ENCODE measurements around the gene TMPRSS11A.
A peak's percentile ranks its signal among the peaks of the same experiment; 100 is the strongest.

The TMPRSS11A gene

GRCh38 chr4:67963356-67963755 is at the start of gene TMPRSS11A:
TSS of gene TMPRSS11A (minus strand) at chr4:67963493. CDS start at chr4:67963393, 100 bp downstream.
- no peak within 1 kb of the TSS for H3K4me3 ChIP-seq (ENCODE audit: low read length)
- no peak for DNase-seq (ENCODE audit: low read depth)
- TF ChIP-seq CTCF (conservative IDR thresholded peaks at IDR 0.05; ENCODE audit: low read length), result no peak

DNA sequence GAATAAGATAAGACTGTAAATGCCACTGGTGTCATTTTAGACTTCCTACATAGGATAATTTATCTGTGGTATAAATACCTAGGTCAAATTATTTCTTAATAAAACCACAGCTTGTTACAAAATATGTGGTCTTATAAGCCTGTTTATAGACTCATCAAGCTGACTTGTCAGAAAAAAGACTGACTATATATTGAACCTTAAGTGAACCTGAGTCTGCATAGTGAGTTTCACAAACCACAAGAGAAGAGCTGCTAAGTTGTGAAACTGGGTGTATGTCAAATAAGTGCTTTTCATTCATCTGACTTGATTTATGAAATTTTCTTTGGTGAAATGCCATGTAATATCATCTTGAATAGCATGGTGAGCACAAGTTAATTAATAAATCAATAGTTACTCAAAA is 48.4 kb upstream of the TMPRSS11A start:
- DNase-seq (ENCODE audit: low read depth), result no peak
- H3K4me3 ChIP-seq (ENCODE audit: low read length), result no peak overlapping the region
- no peak for TF ChIP-seq CTCF (conservative IDR thresholded peaks at IDR 0.05; ENCODE audit: low read length)

DNA sequence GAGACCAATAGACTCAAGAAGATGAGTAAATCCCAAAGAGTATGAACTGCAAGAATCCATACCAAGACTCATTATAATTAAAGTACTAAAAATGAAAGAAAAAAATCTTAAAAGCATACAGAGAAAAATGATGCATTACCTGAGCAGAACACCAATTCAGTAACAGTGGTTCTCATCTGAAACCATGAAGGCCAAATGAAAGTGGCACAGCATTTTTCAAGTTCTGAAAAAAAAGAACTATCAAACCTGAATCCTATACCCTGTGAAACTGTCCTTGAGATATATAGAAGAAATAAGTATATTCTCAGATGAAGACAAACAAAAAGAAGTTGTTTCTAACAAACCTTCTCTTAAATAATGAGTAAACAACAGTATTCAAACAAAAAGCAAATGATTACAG is 39.6 kb upstream of the TMPRSS11A start:
- no peak overlapping the region for H3K4me3 ChIP-seq (ENCODE audit: low read length)

DNA sequence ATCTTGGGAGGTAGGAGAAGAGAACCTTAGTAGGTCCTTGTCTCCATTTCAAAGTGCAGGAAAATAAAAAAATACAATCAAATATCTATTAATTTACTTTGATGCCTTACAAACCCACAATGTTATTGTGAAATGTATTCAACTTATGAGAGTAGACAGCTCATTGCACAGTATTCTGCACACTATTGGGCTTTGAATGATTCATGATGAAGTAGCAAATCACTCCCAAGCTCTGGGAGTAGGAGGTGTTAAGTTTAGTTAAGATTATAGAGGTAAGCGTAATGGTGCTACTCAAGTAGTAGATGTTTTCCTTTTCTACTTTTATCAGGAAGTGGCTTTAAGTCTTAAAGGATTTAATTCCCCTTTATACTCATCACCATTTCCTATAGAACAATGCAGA is 32.8 kb upstream of the TMPRSS11A start:
- no peak overlapping the region for H3K4me3 ChIP-seq (ENCODE audit: low read length)
- no peak for TF ChIP-seq CTCF (conservative IDR thresholded peaks at IDR 0.05; ENCODE audit: low read length)
- no peak for DNase-seq (ENCODE audit: low read depth)

More for the DNA sequence above, 39.6 kb upstream of the TMPRSS11A start:
- no peak for TF ChIP-seq CTCF (conservative IDR thresholded peaks at IDR 0.05; ENCODE audit: low read length)
- no peak for DNase-seq (ENCODE audit: low read depth)

GRCh38 chr4:67988991-67989390 is 25.7 kb upstream of the TMPRSS11A start:
- DNase-seq (ENCODE audit: low read depth), result peak; percentile 8
- no peak overlapping the region for H3K4me3 ChIP-seq (ENCODE audit: low read length)
- no peak for TF ChIP-seq CTCF (conservative IDR thresholded peaks at IDR 0.05; ENCODE audit: low read length)

- H3K4me3 ChIP-seq (ENCODE audit: low read length), result no peak overlapping the region
- DNase-seq (ENCODE audit: low read depth), result no peak
- no peak for TF ChIP-seq CTCF (conservative IDR thresholded peaks at IDR 0.05; ENCODE audit: low read length)
These were observed 20.0 kb upstream of the TMPRSS11A start for GRCh38 chr4:67983333-67983732.

DNA sequence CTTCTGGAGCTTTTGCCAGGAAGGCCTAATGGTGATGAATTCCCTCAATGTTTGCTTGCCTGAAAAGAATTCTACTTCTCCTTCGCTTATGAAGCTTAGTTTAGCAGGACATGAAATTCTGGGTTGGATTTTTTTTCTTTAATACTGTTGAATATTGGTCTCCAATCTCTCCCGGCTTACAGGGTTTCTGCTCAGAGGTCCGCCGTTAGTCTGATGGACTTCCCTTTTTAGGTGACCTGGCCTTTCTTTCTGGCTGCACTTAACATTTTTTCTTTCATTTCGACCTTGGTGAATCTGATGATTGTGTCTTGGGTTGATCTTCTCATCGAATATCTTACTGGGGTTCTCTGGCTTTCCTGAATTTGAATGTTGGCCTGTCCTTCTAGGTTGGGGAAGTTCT is 17.2 kb upstream of the TMPRSS11A start:
- TF ChIP-seq CTCF (conservative IDR thresholded peaks at IDR 0.05; ENCODE audit: low read length), result no peak
- H3K4me3 ChIP-seq (ENCODE audit: low read length), result no peak overlapping the region
- DNase-seq (ENCODE audit: low read depth), result no peak

Data from AG10803 (cell line).